ENCODE data around the gene GYPB. TPM values are rescaled to one million over a fixed set of nuclear protein-coding genes. Genes with fewer than 3 reads are reported as not detected.
A peak's percentile ranks its signal among the peaks of the same experiment; 100 is the strongest.
"Not testable (repeated sequence)": the region's sequence is repeated elsewhere in the genome, so short reads cannot be mapped to it uniquely, and the experiment has no call there.

Gene GYPB
- total and polyA plus RNA-seq, 9 of the 15 experiments (the other 6 are each of a cell fraction or from before 2014, with no cell fraction given) = 16.9 to 205 (median 65.8) TPM

- TF ChIP-seq REST (IDR thresholded peaks at IDR 0.05; ENCODE audit: borderline replicate concordance) = peak; percentile 55; the same call in 1 of the 2 replicates
- not testable (repeated sequence) for TF ChIP-seq REST (CRISPR knock-in tag; IDR thresholded peaks at IDR 0.05; ENCODE audit: low read depth)
- peak; percentile 50 to 56 for TF ChIP-seq RAD21 (CRISPR knock-in tag; conservative IDR thresholded peaks at IDR 0.05 in 1 of 2, IDR thresholded peaks at IDR 0.05 in 1 of 2)
Observed at GRCh38 chr4:144018223-144019000, 768 bp downstream of the GYPB start (continued).

- BruUV-seq (replicated peaks); H3K9me1 ChIP-seq (ENCODE audit: control insufficient read depth, insufficient read depth, low read length); CTCF ChIA-PET (ENCODE audit: low intra/inter-chr PET ratio); H3K27me3 ChIP-seq (ENCODE audit: control insufficient read depth in 2 of 2, insufficient read depth in 2 of 2, low read length in 2 of 2); H3K36me3 ChIP-seq (ENCODE audit: control insufficient read depth, insufficient read depth, low read length); POLR2A ChIA-PET; H3K4me1 ChIP-seq (replicated peaks in 1 of 2; ENCODE audit: control insufficient read depth in 2 of 2, insufficient read depth in 2 of 2, low read length in 2 of 2); H3K27ac ChIP-seq (ENCODE audit: extremely low read depth, low read depth, low read length); H3K9me3 ChIP-seq (replicated peaks; ENCODE audit: control insufficient read depth, insufficient read depth, low read depth, low read length); H4K20me1 ChIP-seq (replicated peaks; ENCODE audit: control insufficient read depth, insufficient read depth, low read length); FAIRE-seq; H3K4me3 ChIP-seq; H2AFZ ChIP-seq (ENCODE audit: low read depth, low read length): not testable (repeated sequence)
- 25% methylated on average over 4 of the region's 4 CpGs for WGBS (ENCODE audit: insufficient coverage, low coverage, missing lambda C conversion rate)
- ATAC-seq (peak; percentile 8), DNase-seq (ENCODE audit: extremely low read depth in 1 of 4, low spot score in 3 of 4) (peak in 1 of 4 experiments; percentile 38)
- in situ Hi-C loops (cut with MboI) = loop anchor here (10.0 kb wide), 1 partner anchor 118 kb away; no protein-coding TSS in a partner anchor
- intact Hi-C loops (cut with micrococcal nuclease) = loop anchor here (5.0 kb wide), 2 partner anchors 110 to 125 kb away; partner anchors contain the start of genes GYPA and GYPE
- peak overlapping the region; percentile 49; the same call in 1 of the 2 replicates for H3K4me2 ChIP-seq (ENCODE audit: insufficient read depth, low read length)
- H3K79me2 ChIP-seq (ENCODE audit: control insufficient read depth, insufficient read depth, low read length) = peaks cover 31% of the 10 kb centered on the region
- H3K9ac ChIP-seq (ENCODE audit: insufficient read depth in 1 of 2, low read depth in 2 of 2, low read length in 2 of 2) = peak overlapping the region in 1 of 2 experiments; percentile 45; a peak in 2 of 4 replicates
Observed at GRCh38 chr4:144017271-144017670, 1.9 kb downstream of the GYPB start.
